ENCODE results near the gene PPP1R15A. TPM values are rescaled to one million over a fixed set of nuclear protein-coding genes. Genes with fewer than 3 reads are reported as not detected.

PPP1R15A gene
- total RNA-seq, 1 experiment from 2014 or later, result 17.0 TPM

DNA sequence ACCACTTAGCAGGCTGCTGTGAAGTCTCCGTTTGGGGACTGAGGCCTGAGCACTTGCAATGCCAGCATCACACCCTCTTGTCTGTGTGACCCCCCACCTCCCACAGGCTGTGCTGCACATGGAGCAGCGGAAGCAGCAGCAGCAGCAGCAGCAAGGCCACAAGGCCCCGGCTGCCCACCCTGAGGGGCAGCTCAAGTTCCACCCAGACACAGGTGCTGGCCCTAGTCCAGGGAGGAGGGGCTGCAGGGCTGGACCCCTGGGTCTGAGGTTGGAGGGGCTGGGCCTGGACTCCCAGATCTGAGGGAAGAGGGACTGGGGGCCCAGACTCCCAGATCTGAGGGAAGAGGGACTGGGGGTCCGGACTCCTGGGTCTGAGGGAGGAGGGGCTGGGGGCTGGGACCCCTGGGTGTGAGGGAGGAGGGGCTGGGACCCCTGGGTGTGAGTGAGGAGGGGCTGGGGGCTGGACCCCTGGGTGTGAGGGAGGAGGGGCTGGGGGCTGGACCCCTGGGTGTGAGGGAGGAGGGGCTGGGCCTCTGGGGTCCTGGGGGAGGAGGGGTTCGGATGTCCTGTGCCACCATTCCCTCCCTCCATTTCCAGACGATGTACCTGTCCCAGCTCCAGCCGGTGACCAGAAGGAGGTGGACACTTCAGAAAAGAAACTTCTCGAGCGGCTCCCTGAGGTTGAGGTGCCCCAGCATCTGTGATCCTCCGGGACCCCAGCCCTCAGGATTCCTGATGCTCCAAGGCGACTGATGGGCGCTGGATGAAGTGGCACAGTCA, 49.7 kb downstream of the PPP1R15A start (continued):
- TF ChIP-seq, protein P1, sequence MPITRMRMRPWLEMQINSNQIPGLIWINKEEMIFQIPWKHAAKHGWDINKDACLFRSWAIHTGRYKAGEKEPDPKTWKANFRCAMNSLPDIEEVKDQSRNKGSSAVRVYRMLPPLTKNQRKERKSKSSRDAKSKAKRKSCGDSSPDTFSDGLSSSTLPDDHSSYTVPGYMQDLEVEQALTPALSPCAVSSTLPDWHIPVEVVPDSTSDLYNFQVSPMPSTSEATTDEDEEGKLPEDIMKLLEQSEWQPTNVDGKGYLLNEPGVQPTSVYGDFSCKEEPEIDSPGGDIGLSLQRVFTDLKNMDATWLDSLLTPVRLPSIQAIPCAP (CRISPR knock-in tag; IDR thresholded peaks at IDR 0.05), result no peak
- TF ChIP-seq, protein P2, sequence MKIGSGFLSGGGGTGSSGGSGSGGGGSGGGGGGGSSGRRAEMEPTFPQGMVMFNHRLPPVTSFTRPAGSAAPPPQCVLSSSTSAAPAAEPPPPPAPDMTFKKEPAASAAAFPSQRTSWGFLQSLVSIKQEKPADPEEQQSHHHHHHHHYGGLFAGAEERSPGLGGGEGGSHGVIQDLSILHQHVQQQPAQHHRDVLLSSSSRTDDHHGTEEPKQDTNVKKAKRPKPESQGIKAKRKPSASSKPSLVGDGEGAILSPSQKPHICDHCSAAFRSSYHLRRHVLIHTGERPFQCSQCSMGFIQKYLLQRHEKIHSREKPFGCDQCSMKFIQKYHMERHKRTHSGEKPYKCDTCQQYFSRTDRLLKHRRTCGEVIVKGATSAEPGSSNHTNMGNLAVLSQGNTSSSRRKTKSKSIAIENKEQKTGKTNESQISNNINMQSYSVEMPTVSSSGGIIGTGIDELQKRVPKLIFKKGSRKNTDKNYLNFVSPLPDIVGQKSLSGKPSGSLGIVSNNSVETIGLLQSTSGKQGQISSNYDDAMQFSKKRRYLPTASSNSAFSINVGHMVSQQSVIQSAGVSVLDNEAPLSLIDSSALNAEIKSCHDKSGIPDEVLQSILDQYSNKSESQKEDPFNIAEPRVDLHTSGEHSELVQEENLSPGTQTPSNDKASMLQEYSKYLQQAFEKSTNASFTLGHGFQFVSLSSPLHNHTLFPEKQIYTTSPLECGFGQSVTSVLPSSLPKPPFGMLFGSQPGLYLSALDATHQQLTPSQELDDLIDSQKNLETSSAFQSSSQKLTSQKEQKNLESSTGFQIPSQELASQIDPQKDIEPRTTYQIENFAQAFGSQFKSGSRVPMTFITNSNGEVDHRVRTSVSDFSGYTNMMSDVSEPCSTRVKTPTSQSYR (CRISPR knock-in tag; IDR thresholded peaks at IDR 0.05), result no peak
- TF ChIP-seq ZBTB21 (CRISPR knock-in tag; IDR thresholded peaks at IDR 0.05; ENCODE audit: borderline replicate concordance) (no peak), SMAD3 (CRISPR knock-in tag; IDR thresholded peaks at IDR 0.05; ENCODE audit: borderline replicate concordance) (no peak)
- TF ChIP-seq, protein P3, sequence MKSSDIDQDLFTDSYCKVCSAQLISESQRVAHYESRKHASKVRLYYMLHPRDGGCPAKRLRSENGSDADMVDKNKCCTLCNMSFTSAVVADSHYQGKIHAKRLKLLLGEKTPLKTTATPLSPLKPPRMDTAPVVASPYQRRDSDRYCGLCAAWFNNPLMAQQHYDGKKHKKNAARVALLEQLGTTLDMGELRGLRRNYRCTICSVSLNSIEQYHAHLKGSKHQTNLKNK (CRISPR knock-in tag; IDR thresholded peaks at IDR 0.05), result no peak
- TF ChIP-seq, protein P4, sequence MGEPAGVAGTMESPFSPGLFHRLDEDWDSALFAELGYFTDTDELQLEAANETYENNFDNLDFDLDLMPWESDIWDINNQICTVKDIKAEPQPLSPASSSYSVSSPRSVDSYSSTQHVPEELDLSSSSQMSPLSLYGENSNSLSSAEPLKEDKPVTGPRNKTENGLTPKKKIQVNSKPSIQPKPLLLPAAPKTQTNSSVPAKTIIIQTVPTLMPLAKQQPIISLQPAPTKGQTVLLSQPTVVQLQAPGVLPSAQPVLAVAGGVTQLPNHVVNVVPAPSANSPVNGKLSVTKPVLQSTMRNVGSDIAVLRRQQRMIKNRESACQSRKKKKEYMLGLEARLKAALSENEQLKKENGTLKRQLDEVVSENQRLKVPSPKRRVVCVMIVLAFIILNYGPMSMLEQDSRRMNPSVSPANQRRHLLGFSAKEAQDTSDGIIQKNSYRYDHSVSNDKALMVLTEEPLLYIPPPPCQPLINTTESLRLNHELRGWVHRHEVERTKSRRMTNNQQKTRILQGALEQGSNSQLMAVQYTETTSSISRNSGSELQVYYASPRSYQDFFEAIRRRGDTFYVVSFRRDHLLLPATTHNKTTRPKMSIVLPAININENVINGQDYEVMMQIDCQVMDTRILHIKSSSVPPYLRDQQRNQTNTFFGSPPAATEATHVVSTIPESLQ (CRISPR knock-in tag; IDR thresholded peaks at IDR 0.05), result no peak
- TF ChIP-seq, protein P5, sequence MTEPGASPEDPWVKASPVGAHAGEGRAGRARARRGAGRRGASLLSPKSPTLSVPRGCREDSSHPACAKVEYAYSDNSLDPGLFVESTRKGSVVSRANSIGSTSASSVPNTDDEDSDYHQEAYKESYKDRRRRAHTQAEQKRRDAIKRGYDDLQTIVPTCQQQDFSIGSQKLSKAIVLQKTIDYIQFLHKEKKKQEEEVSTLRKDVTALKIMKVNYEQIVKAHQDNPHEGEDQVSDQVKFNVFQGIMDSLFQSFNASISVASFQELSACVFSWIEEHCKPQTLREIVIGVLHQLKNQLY (CRISPR knock-in tag; IDR thresholded peaks at IDR 0.05), result no peak
- TF ChIP-seq, protein P6, sequence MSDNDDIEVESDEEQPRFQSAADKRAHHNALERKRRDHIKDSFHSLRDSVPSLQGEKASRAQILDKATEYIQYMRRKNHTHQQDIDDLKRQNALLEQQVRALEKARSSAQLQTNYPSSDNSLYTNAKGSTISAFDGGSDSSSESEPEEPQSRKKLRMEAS (CRISPR knock-in tag; IDR thresholded peaks at IDR 0.05), result no peak

DNA sequence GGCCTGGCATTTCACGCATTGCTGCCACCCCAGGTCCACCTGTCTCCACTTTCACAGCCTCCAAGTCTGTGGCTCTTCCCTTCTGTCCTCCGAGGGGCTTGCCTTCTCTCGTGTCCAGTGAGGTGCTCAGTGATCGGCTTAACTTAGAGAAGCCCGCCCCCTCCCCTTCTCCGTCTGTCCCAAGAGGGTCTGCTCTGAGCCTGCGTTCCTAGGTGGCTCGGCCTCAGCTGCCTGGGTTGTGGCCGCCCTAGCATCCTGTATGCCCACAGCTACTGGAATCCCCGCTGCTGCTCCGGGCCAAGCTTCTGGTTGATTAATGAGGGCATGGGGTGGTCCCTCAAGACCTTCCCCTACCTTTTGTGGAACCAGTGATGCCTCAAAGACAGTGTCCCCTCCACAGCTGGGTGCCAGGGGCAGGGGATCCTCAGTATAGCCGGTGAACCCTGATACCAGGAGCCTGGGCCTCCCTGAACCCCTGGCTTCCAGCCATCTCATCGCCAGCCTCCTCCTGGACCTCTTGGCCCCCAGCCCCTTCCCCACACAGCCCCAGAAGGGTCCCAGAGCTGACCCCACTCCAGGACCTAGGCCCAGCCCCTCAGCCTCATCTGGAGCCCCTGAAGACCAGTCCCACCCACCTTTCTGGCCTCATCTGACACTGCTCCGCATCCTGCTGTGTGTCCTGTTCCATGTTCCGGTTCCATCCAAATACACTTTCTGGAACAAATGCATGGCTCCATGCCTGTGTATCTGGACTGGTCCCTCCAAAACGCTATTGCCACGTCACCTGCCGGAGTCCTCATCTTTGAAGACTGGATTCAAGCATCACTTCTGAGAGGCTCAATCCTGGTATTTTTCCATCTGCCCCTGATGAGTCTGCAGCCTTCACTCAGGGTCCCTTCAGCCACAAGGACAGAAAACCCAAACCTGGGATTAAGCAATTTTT, 50.6 kb downstream of the PPP1R15A start:
- ChIA-PET POLR2A (interaction anchor here (0.6 kb wide), 1 partner anchor 124 kb away, joined by 3 read pairs; no protein-coding TSS in a partner anchor), CTCF (no interaction called here)
- H3K27ac Mint-ChIP-seq, result no peak overlapping the region
- no peaks in the 10 kb centered on the region for H3K27me3 Mint-ChIP-seq (ENCODE audit: low read depth)
- H3K36me3 Mint-ChIP-seq, result peaks cover 14% of the 10 kb centered on the region
- no peaks in the 10 kb centered on the region for H3K4me1 Mint-ChIP-seq
- DNase-seq (ENCODE audit: low spot score) (no peak), ATAC-seq (no peak)
- no peaks in the 10 kb centered on the region for H3K9me3 Mint-ChIP-seq
- no peak overlapping the region for H3K4me3 Mint-ChIP-seq
- TF ChIP-seq, protein P7, sequence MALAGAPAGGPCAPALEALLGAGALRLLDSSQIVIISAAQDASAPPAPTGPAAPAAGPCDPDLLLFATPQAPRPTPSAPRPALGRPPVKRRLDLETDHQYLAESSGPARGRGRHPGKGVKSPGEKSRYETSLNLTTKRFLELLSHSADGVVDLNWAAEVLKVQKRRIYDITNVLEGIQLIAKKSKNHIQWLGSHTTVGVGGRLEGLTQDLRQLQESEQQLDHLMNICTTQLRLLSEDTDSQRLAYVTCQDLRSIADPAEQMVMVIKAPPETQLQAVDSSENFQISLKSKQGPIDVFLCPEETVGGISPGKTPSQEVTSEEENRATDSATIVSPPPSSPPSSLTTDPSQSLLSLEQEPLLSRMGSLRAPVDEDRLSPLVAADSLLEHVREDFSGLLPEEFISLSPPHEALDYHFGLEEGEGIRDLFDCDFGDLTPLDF (CRISPR knock-in tag; IDR thresholded peaks at IDR 0.05), result no peak
- TF ChIP-seq, protein P8, sequence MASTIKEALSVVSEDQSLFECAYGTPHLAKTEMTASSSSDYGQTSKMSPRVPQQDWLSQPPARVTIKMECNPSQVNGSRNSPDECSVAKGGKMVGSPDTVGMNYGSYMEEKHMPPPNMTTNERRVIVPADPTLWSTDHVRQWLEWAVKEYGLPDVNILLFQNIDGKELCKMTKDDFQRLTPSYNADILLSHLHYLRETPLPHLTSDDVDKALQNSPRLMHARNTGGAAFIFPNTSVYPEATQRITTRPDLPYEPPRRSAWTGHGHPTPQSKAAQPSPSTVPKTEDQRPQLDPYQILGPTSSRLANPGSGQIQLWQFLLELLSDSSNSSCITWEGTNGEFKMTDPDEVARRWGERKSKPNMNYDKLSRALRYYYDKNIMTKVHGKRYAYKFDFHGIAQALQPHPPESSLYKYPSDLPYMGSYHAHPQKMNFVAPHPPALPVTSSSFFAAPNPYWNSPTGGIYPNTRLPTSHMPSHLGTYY (CRISPR knock-in tag; IDR thresholded peaks at IDR 0.05), result no peak
- TF ChIP-seq, protein P9, sequence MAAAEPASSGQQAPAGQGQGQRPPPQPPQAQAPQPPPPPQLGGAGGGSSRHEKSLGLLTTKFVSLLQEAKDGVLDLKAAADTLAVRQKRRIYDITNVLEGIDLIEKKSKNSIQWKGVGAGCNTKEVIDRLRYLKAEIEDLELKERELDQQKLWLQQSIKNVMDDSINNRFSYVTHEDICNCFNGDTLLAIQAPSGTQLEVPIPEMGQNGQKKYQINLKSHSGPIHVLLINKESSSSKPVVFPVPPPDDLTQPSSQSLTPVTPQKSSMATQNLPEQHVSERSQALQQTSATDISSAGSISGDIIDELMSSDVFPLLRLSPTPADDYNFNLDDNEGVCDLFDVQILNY (CRISPR knock-in tag; IDR thresholded peaks at IDR 0.05), result no peak
- TF ChIP-seq, protein P3 (CRISPR knock-in tag; IDR thresholded peaks at IDR 0.05), result no peak
- TF ChIP-seq IRF2 (CRISPR knock-in tag; IDR thresholded peaks at IDR 0.05; ENCODE audit: borderline replicate concordance, low read depth) (no peak), RORB (CRISPR knock-in tag; IDR thresholded peaks at IDR 0.05) (no peak), SMAD4 (CRISPR knock-in tag; IDR thresholded peaks at IDR 0.05) (no peak), ELF4 (CRISPR knock-in tag; IDR thresholded peaks at IDR 0.05; ENCODE audit: low read depth) (no peak)
- TF ChIP-seq, protein P10, sequence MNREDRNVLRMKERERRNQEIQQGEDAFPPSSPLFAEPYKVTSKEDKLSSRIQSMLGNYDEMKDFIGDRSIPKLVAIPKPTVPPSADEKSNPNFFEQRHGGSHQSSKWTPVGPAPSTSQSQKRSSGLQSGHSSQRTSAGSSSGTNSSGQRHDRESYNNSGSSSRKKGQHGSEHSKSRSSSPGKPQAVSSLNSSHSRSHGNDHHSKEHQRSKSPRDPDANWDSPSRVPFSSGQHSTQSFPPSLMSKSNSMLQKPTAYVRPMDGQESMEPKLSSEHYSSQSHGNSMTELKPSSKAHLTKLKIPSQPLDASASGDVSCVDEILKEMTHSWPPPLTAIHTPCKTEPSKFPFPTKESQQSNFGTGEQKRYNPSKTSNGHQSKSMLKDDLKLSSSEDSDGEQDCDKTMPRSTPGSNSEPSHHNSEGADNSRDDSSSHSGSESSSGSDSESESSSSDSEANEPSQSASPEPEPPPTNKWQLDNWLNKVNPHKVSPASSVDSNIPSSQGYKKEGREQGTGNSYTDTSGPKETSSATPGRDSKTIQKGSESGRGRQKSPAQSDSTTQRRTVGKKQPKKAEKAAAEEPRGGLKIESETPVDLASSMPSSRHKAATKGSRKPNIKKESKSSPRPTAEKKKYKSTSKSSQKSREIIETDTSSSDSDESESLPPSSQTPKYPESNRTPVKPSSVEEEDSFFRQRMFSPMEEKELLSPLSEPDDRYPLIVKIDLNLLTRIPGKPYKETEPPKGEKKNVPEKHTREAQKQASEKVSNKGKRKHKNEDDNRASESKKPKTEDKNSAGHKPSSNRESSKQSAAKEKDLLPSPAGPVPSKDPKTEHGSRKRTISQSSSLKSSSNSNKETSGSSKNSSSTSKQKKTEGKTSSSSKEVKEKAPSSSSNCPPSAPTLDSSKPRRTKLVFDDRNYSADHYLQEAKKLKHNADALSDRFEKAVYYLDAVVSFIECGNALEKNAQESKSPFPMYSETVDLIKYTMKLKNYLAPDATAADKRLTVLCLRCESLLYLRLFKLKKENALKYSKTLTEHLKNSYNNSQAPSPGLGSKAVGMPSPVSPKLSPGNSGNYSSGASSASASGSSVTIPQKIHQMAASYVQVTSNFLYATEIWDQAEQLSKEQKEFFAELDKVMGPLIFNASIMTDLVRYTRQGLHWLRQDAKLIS (CRISPR knock-in tag; IDR thresholded peaks at IDR 0.05; ENCODE audit: borderline replicate concordance), result no peak
